ENCODE measurements around the gene DARS1. TPM values are rescaled to one million over a fixed set of nuclear protein-coding genes. Genes with fewer than 3 reads are reported as not detected.

DARS1 gene
- polyA plus RNA-seq, 1 donor (not counting 4 experiments of a cell fraction or from before 2014, with no cell fraction given), result 129 TPM

- H3K4me1 ChIP-seq (ENCODE audit: control insufficient read depth, extremely low read depth, insufficient read depth, low read length), result peaks cover 2% of the 10 kb centered on the region
- H2AFZ ChIP-seq (ENCODE audit: control insufficient read depth, low read length), result no peak overlapping the region
- H3K9me3 ChIP-seq (ENCODE audit: control insufficient read depth, low read depth, low read length), result no peaks in the 10 kb centered on the region
- no peak overlapping the region for H3K4me3 ChIP-seq (ENCODE audit: control insufficient read depth in 2 of 3, extremely low read depth in 1 of 3, insufficient read depth in 2 of 3, low read depth in 1 of 3, low read length in 3 of 3)
- H4K20me1 ChIP-seq (ENCODE audit: control insufficient read depth, extremely low read depth, insufficient read depth, low read length), result no peaks in the 10 kb centered on the region
- FAIRE-seq (no peak), DNase-seq (ENCODE audit: low read depth, low spot score) (no peak)
- dilution Hi-C loops (cut with MboI; ENCODE audit: extremely low pct_ligation_motif_present, low sequenced_read_pairs), result no loop called here
- H3K9ac ChIP-seq (ENCODE audit: control insufficient read depth, extremely low read depth, insufficient read depth, low read length), result no peak overlapping the region
- no peaks in the 10 kb centered on the region for H3K36me3 ChIP-seq (ENCODE audit: control insufficient read depth in 2 of 2, extremely low read depth in 1 of 2, insufficient read depth in 2 of 2, low read length in 2 of 2)
- no peaks in the 10 kb centered on the region for H3K79me2 ChIP-seq (ENCODE audit: control insufficient read depth, insufficient read depth, low read length)
- TF ChIP-seq EZH2 (IDR thresholded peaks at IDR 0.05; ENCODE audit: low read length) (no peak), CTCF (optimal IDR thresholded peaks at IDR 0.05 in 1 of 3, IDR thresholded peaks at IDR 0.05 in 1 of 3, conservative IDR thresholded peaks at IDR 0.05 in 1 of 3; ENCODE audit: extremely low read depth in 1 of 3, insufficient read depth in 2 of 3, low read length in 3 of 3) (no peak)
- H3K9me1 ChIP-seq (ENCODE audit: control insufficient read depth, extremely low read depth, insufficient read depth, low read length), result no peaks in the 10 kb centered on the region
- no peak overlapping the region for H3K4me2 ChIP-seq (ENCODE audit: control insufficient read depth, extremely low read depth, insufficient read depth, low read depth, low read length)
- H3K27me3 ChIP-seq (ENCODE audit: control insufficient read depth, extremely low read depth, insufficient read depth, low read length), result peaks cover 6% of the 10 kb centered on the region
- H3K27ac ChIP-seq (ENCODE audit: control insufficient read depth, insufficient read depth, low read length), result no peak overlapping the region
These were observed 35.4 kb upstream of the DARS1 start for GRCh38 chr2:136020831-136021230.

GRCh38 chr2:136019825-136020224, 34.4 kb upstream of the DARS1 start:
- TF ChIP-seq EZH2 (IDR thresholded peaks at IDR 0.05; ENCODE audit: low read length), result no peak
- no peak for TF ChIP-seq CTCF (optimal IDR thresholded peaks at IDR 0.05 in 1 of 3, IDR thresholded peaks at IDR 0.05 in 1 of 3, conservative IDR thresholded peaks at IDR 0.05 in 1 of 3; ENCODE audit: extremely low read depth in 1 of 3, insufficient read depth in 2 of 3, low read length in 3 of 3)
- no peak for FAIRE-seq
- H2AFZ ChIP-seq (ENCODE audit: control insufficient read depth, low read length), result no peak overlapping the region
- no peaks in the 10 kb centered on the region for H3K9me1 ChIP-seq (ENCODE audit: control insufficient read depth, extremely low read depth, insufficient read depth, low read length)
- H3K9ac ChIP-seq (ENCODE audit: control insufficient read depth, extremely low read depth, insufficient read depth, low read length), result no peak overlapping the region
- H3K36me3 ChIP-seq (ENCODE audit: control insufficient read depth in 2 of 2, extremely low read depth in 1 of 2, insufficient read depth in 2 of 2, low read length in 2 of 2), result no peaks in the 10 kb centered on the region
- no peaks in the 10 kb centered on the region for H3K4me1 ChIP-seq (ENCODE audit: control insufficient read depth, extremely low read depth, insufficient read depth, low read length)
- H4K20me1 ChIP-seq (ENCODE audit: control insufficient read depth, extremely low read depth, insufficient read depth, low read length), result no peaks in the 10 kb centered on the region
- H3K27me3 ChIP-seq (ENCODE audit: control insufficient read depth, extremely low read depth, insufficient read depth, low read length), result peaks cover 6% of the 10 kb centered on the region
- no peak for DNase-seq (ENCODE audit: low read depth, low spot score)
- dilution Hi-C loops (cut with MboI; ENCODE audit: extremely low pct_ligation_motif_present, low sequenced_read_pairs), result no loop called here
- no peak overlapping the region for H3K4me3 ChIP-seq (ENCODE audit: control insufficient read depth in 2 of 3, extremely low read depth in 1 of 3, insufficient read depth in 2 of 3, low read depth in 1 of 3, low read length in 3 of 3)
- H3K79me2 ChIP-seq (ENCODE audit: control insufficient read depth, insufficient read depth, low read length), result no peaks in the 10 kb centered on the region
- no peaks in the 10 kb centered on the region for H3K9me3 ChIP-seq (ENCODE audit: control insufficient read depth, low read depth, low read length)
- H3K4me2 ChIP-seq (ENCODE audit: control insufficient read depth, extremely low read depth, insufficient read depth, low read depth, low read length), result no peak overlapping the region
- no peak overlapping the region for H3K27ac ChIP-seq (ENCODE audit: control insufficient read depth, insufficient read depth, low read length)

Data from keratinocyte (primary cell).